Hepatocyte (in vitro differentiated cells): ENCODE results near the gene RACK1. TPM values are rescaled to one million over a fixed set of nuclear protein-coding genes. Genes with fewer than 3 reads are reported as not detected.

Experiments used
- DNase-seq: peaks from one replicate; pipeline ENCODE4 v3.0.0-alpha.2; 2016; ENCODE audit warnings: low spot score
- H2AFZ ChIP-seq: fragments of 200-600 bp; sonication (generic); 2 replicates; pipeline ENCODE4 v1.6.0; 2016; ENCODE audit warnings: antibody characterized with exemption, mild to moderate bottlenecking
- H3K27ac ChIP-seq: fragments of 200-600 bp; sonication (generic); 2 replicates; pipeline ENCODE4 v1.5.1; 2016; ENCODE audit warnings: mild to moderate bottlenecking
- H3K27me3 ChIP-seq: fragments of 200-600 bp; sonication (generic); 2 replicates; pipeline ENCODE4 v1.6.1; 2016
- H3K36me3 ChIP-seq: fragments of 200-600 bp; sonication (generic); replicated peaks from 2 replicates; pipeline ENCODE4 v1.5.1; 2016; ENCODE audit warnings: low read depth; ENCODE audit not compliant: insufficient read depth
- H3K4me1 ChIP-seq: fragments of 200-600 bp; sonication (generic); 2 replicates; pipeline ENCODE4 v1.5.1; 2016; ENCODE audit warnings: mild to moderate bottlenecking, moderate library complexity; ENCODE audit not compliant: insufficient read depth
- H3K4me2 ChIP-seq: fragments of 200-600 bp; sonication (generic); 2 replicates; pipeline ENCODE4 v1.6.0; 2016
- H3K4me3 ChIP-seq: fragments of 200-600 bp; sonication (generic); 2 replicates; pipeline ENCODE4 v1.5.1; 2016; ENCODE audit warnings: mild to moderate bottlenecking
- H3K79me2 ChIP-seq: fragments of 200-600 bp; sonication (generic); 2 replicates; pipeline ENCODE4 v1.6.0; 2017; ENCODE audit warnings: mild to moderate bottlenecking
- H3K9me2 ChIP-seq: fragments of 200-600 bp; sonication (generic); replicated peaks from 2 replicates; pipeline ENCODE4 v1.6.0; 2017; ENCODE audit warnings: mild to moderate bottlenecking; ENCODE audit not compliant: insufficient read depth
- H3K9me3 ChIP-seq: fragments of 200-600 bp; sonication (generic); 2 replicates; pipeline ENCODE4 v1.5.1; 2016; ENCODE audit warnings: low read depth, mild to moderate bottlenecking
- H4K20me1 ChIP-seq: fragments of 200-600 bp; sonication (generic); 2 replicates; pipeline ENCODE4 v1.6.0; 2016; ENCODE audit warnings: mild to moderate bottlenecking; ENCODE audit not compliant: insufficient read depth, poor library complexity, severe bottlenecking
- EZH2 ChIP-seq: fragments of 200-600 bp; sonication (generic); IDR thresholded peaks from 2 replicates; pipeline ENCODE4 v1.6.1; 2016; ENCODE audit warnings: antibody characterized with exemption, mild to moderate bottlenecking, borderline replicate concordance
- WGBS: methylation state at CpG from one replicate; pipeline ENCODE4 v1.1.6; 2016; ENCODE audit warnings: low lambda C conversion rate; ENCODE audit errors: missing lambda C conversion rate; 5-methylcytosine and 5-hydroxymethylcytosine counted together
- microRNA-seq: library from miRNA; unstranded; fragments of <30 nt; microRNA quantifications from one replicate; pipeline ENCODE4, GENCODE V29; 2017
- polyA plus RNA-seq: library from polyadenylated mRNA; unstranded; fragments of >200 nt; fragmentation: Nextera tagmentation; extraction: Ambion mirVana; gene quantifications from 2 replicates; pipeline ENCODE4 v1.2.1, GENCODE V29; 2016
- small RNA-seq: library from RNA; depleted of rRNA; stranded (forward); fragments of <200 nt; gene quantifications from one replicate; pipeline ENCODE3, GENCODE V24; 2014
- total RNA-seq: library from RNA; depleted of rRNA; stranded (reverse); fragments of >200 nt; gene quantifications from 2 replicates; pipeline ENCODE4 v1.2.3, GENCODE V29; 2014
- TF ChIP-seq, protein P1 (sequence below): fragments of 200-600 bp; sonication (generic); IDR thresholded peaks from 2 replicates; pipeline ENCODE4 v1.5.1; 2016; ENCODE audit warnings: antibody characterized with exemption, mild to moderate bottlenecking; ENCODE audit not compliant: poor library complexity

RACK1 gene
- total and polyA plus RNA-seq, 2 experiments from 2014 or later = 680 to 2,199 TPM

DNA sequence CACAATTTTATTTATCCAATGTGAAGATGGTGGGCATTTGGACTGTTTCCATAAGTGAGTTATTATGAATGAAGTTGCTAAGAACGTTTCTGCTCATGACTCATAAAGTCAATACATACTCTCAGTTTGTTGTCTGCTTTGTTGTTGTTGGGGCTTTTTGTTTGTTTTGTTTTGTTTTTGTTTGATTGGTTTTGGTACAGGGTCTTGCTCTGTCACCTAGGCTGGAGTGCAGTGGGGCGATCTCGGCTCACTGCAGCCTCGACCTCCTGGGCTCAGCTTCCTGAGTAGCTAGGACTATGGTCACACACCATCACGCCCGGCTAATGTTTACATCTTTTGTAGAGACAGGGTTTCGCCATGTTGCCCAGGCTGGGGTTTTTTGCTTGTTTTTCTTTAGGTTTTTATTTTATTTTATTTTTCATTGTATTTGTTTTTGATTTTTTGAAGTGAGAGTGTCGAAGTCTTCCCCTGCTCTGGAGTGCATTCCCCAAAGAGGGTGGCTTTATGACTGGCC is 56.7 kb downstream of the RACK1 start:
- Histone ChIP-seq H3K4me2 (peak overlapping the region; percentile 99), H3K79me2 (no peaks in the 10 kb centered on the region), H2AFZ (no peak overlapping the region), H3K27me3 (no peaks in the 10 kb centered on the region), H3K4me3 (peak overlapping the region; percentile 7), H4K20me1 (no peaks in the 10 kb centered on the region), H3K27ac (peak overlapping the region; percentile 48), H3K36me3 (no peaks in the 10 kb centered on the region), H3K9me2 (no peaks in the 10 kb centered on the region), H3K9me3 (no peaks in the 10 kb centered on the region), H3K4me1 (no peaks in the 10 kb centered on the region)
- 35% methylated on average over 8 of the region's 8 CpGs for WGBS
- TF ChIP-seq EZH2 = no peak
- TF ChIP-seq, protein P1, sequence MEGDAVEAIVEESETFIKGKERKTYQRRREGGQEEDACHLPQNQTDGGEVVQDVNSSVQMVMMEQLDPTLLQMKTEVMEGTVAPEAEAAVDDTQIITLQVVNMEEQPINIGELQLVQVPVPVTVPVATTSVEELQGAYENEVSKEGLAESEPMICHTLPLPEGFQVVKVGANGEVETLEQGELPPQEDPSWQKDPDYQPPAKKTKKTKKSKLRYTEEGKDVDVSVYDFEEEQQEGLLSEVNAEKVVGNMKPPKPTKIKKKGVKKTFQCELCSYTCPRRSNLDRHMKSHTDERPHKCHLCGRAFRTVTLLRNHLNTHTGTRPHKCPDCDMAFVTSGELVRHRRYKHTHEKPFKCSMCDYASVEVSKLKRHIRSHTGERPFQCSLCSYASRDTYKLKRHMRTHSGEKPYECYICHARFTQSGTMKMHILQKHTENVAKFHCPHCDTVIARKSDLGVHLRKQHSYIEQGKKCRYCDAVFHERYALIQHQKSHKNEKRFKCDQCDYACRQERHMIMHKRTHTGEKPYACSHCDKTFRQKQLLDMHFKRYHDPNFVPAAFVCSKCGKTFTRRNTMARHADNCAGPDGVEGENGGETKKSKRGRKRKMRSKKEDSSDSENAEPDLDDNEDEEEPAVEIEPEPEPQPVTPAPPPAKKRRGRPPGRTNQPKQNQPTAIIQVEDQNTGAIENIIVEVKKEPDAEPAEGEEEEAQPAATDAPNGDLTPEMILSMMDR = no peak
- DNase-seq = no peak

Small RNA genes within 50 kb of the gene (microRNA-seq; reads per million reads assigned to microRNA genes)
- 3.1 reads per million for gene MIR4638

Small RNA genes within 50 kb of the gene (small RNA-seq; reads per million reads assigned to genes)
- gene MIR4638 = not detected
- not detected for gene SNORD95
- not detected for gene SNORD96A

Other genes starting within 250 kb of the RACK1 start
- gene BTNL9, start 203.6 kb downstream of the RACK1 start, total RNA-seq = 0.27 and 1.0 TPM in 2 replicates
- 0.11 and 1.4 TPM in 2 replicates for gene BTNL9, start 203.6 kb downstream of the RACK1 start, polyA plus RNA-seq
- not detected in 2 replicates for gene OR2V1, start 112.7 kb downstream of the RACK1 start, total RNA-seq
- not detected in 2 replicates for gene OR2V1, start 112.7 kb downstream of the RACK1 start, polyA plus RNA-seq
- gene OR2V2, start 96.3 kb downstream of the RACK1 start, total RNA-seq = not detected in 2 replicates
- not detected in 2 replicates for gene OR2V2, start 96.3 kb downstream of the RACK1 start, polyA plus RNA-seq
- not detected in 2 replicates for gene TRIM7, start 38.7 kb downstream of the RACK1 start, total RNA-seq
- 0.35 TPM in 1 of 2 replicates, not detected in the other for gene TRIM7, start 38.7 kb downstream of the RACK1 start, polyA plus RNA-seq
- gene TRIM41, start 20.6 kb downstream of the RACK1 start, total RNA-seq = 11.9 and 14.9 TPM in 2 replicates
- 1.7 and 2.0 TPM in 2 replicates for gene TRIM41, start 20.6 kb downstream of the RACK1 start, polyA plus RNA-seq
- gene TRIM52, start 17.2 kb upstream of the RACK1 start, total RNA-seq = 6.1 and 13.2 TPM in 2 replicates
- gene TRIM52, start 17.2 kb upstream of the RACK1 start, polyA plus RNA-seq = 6.5 and 9.9 TPM in 2 replicates
- 0.56 TPM in 1 of 2 replicates, not detected in the other for gene OR4F3, start 123.4 kb upstream of the RACK1 start, total RNA-seq
- gene OR4F3, start 123.4 kb upstream of the RACK1 start, polyA plus RNA-seq = not detected in 2 replicates